ENCODE data around the gene FIS1.
"Not testable (repeated sequence)": the region's sequence is repeated elsewhere in the genome, so short reads cannot be mapped to it uniquely, and the experiment has no call there.

FIS1 gene

GRCh38 chr7:101203740-101204738 is 40.8 kb downstream of the FIS1 start:
- DNase-seq (ENCODE audit: low read depth) = not testable (repeated sequence)

DNA sequence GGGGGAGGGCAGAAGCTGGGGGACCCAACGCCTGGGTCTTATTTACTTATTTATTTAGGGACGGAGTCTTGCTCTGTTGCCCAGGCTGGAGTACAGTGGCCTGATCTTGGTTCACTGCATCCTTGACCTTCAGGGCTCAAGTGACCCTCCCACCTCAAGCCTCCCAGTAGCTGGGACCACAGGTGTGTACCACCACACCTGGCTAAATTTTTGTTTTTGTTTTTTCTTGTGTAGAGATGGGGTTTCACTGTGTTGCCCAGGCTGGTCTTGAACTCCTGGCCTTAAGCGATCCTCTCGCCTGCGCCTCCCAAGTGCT is 42.3 kb downstream of the FIS1 start:
- no peak for DNase-seq (ENCODE audit: low read depth)

GRCh38 chr7:101201695-101202602 is 42.9 kb downstream of the FIS1 start:
- DNase-seq (ENCODE audit: low read depth) = no peak

- no peak for DNase-seq (ENCODE audit: low read depth)
These were observed 43.9 kb downstream of the FIS1 start, which contains the start of gene MOGAT3 for GRCh38 chr7:101200862-101201599. Gene MOGAT3, minus strand, starts transcription at chr7:101201036. Its CDS starts 182 bp downstream, at chr7:101200854.

GRCh38 chr7:101200504-101200861 is 44.4 kb downstream of the FIS1 start:
- DNase-seq (ENCODE audit: low read depth) = no peak

- DNase-seq (ENCODE audit: low read depth) = not testable (repeated sequence)
These were observed 45.4 kb downstream of the FIS1 start for GRCh38 chr7:101199522-101199921.

DNA sequence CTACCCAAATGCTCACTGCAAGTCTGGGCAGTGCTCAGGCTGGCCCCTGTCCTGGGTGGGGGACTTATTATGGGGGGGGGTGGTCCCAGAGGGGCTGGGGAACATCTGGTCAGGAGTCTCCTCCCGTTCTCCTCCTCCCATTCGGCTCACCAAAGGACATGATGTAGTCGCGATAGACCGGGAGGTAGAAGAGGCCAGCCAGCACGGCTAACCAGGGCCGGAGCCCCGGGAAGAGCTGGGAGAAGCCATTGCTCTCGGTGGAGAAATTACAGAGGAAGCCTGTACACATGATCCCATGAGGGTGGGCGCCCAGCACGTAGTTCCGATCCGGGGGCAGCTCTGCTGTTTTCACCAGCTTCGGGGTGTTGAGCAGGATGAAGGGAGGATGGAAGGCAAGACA is 46.4 kb downstream of the FIS1 start:
- no peak for DNase-seq (ENCODE audit: low read depth)

- DNase-seq (ENCODE audit: low read depth) = no peak
These were observed 46.9 kb downstream of the FIS1 start for GRCh38 chr7:101197991-101198390.

- DNase-seq (ENCODE audit: low read depth) = no peak
These were observed 49.0 kb downstream of the FIS1 start for GRCh38 chr7:101195884-101196283.
